Neural crest cell (in vitro differentiated cells): ENCODE data around the gene SEMA6A. TPM values are rescaled to one million over a fixed set of nuclear protein-coding genes. Genes with fewer than 3 reads are reported as not detected.

Experiments
- DNase-seq: peaks from one replicate; pipeline ENCODE4 v3.0.0; 2021; ENCODE audit warnings: low read depth, mixed read lengths, low spot score
- H3K27ac Mint-ChIP-seq: one replicate; pipeline ENCODE4 v1.8.0; 2021; ENCODE audit warnings: mild to moderate bottlenecking, mixed read lengths; ENCODE audit not compliant: unreplicated experiment
- H3K27me3 Mint-ChIP-seq: 2 replicates; pipeline ENCODE4 v1.8.0; 2021; ENCODE audit warnings: low read depth, mild to moderate bottlenecking, mixed read lengths
- H3K36me3 Mint-ChIP-seq: 2 replicates; pipeline ENCODE4 v1.8.0; 2021; ENCODE audit warnings: low read depth, mild to moderate bottlenecking, mixed read lengths
- H3K4me1 Mint-ChIP-seq: 2 replicates; pipeline ENCODE4 v1.8.0; 2021; ENCODE audit warnings: mixed read lengths
- H3K4me3 Mint-ChIP-seq: one replicate; pipeline ENCODE4 v1.8.0; 2021; ENCODE audit warnings: mild to moderate bottlenecking, mixed read lengths
- H3K9me3 Mint-ChIP-seq: 2 replicates; pipeline ENCODE4 v1.8.0; 2021; ENCODE audit warnings: mixed read lengths
- total RNA-seq: library from RNA; stranded (reverse); gene quantifications from 2 replicates; pipeline ENCODE4 v1.2.1, GENCODE V29; 2021
- TF ChIP-seq, protein P1 (sequence below): fragments of 200-600 bp; sonication (generic); conservative IDR thresholded peaks from 2 replicates; pipeline ENCODE4 v1.5.0; 2021; ENCODE audit warnings: antibody characterized with exemption, mild to moderate bottlenecking

SEMA6A gene
- total RNA-seq, 1 donor from 2014 or later: 30.0 TPM

- Mint-ChIP-seq H3K27me3 (no peaks in the 10 kb centered on the region), H3K36me3 (peaks cover 9% of the 10 kb centered on the region), H3K27ac (no peak overlapping the region), H3K9me3 (peaks cover 5% of the 10 kb centered on the region), H3K4me3 (no peak overlapping the region), H3K4me1 (peaks cover 7% of the 10 kb centered on the region)
- TF ChIP-seq, protein P1, sequence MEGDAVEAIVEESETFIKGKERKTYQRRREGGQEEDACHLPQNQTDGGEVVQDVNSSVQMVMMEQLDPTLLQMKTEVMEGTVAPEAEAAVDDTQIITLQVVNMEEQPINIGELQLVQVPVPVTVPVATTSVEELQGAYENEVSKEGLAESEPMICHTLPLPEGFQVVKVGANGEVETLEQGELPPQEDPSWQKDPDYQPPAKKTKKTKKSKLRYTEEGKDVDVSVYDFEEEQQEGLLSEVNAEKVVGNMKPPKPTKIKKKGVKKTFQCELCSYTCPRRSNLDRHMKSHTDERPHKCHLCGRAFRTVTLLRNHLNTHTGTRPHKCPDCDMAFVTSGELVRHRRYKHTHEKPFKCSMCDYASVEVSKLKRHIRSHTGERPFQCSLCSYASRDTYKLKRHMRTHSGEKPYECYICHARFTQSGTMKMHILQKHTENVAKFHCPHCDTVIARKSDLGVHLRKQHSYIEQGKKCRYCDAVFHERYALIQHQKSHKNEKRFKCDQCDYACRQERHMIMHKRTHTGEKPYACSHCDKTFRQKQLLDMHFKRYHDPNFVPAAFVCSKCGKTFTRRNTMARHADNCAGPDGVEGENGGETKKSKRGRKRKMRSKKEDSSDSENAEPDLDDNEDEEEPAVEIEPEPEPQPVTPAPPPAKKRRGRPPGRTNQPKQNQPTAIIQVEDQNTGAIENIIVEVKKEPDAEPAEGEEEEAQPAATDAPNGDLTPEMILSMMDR: no peak
- no peak for DNase-seq
Observed at GRCh38 chr5:116542619-116543018, 32.0 kb downstream of the SEMA6A start.

DNA sequence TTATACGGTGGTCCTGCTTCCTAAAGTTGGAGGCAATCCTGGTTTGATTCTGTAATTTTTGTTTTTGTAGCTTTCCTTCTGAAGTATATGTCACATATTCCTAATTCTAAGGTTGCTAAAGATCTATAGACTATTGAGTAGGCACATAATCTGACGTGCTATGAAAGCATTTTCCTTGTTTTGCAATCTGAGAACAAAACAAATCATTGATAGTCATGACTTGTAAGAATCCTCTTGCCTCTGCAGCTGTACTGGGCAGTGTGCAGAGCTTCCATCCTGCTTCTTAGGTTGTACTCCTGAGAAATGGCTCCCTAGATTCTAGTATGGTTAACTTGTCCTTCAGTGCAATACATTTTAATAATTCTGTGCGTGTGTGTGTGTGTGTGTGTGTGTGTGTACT lies 35.4 kb downstream of the SEMA6A start:
- Mint-ChIP-seq H3K4me3 (no peak overlapping the region), H3K4me1 (peaks cover 22% of the 10 kb centered on the region), H3K27ac (no peak overlapping the region), H3K36me3 (no peaks in the 10 kb centered on the region), H3K27me3 (no peaks in the 10 kb centered on the region), H3K9me3 (no peaks in the 10 kb centered on the region)
- TF ChIP-seq, protein P1: no peak
- no peak for DNase-seq

DNA sequence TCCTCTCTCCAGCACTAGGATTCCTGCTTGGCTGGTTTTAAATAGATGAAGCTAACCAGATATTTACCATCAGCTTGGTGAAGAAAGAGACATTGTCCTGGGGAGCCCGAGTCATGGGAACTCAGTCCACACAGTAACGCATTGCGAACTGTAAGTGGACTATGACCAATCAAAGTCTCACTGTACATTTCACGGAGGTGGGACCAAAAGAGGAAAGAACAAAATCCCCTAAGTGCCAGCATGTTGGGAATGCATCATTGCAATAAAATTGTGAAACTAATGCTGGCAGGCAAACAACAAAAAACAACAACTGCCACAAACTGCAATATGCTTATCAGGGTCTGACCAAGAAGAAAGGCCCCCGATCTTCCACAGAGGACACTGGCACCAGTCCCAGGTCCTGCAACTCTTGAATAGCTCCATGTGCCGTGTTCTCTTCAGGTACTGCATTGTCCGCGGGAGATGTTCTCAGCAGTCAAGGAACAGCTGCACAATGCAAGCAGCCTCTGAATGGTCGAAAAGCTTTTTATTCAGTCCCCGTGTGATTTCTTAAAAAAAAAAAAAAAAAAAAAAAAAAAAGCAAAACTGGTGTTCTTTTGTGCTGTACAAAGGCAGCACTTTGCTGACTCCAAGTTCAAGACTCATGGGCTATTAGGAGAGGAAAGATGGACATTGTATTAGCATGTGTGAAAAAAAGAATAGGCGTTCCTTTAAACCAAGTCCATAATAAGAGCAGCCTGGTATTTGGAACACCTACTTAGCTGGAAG lies 38.1 kb downstream of the SEMA6A start:
- DNase-seq: no peak
- no peaks in the 10 kb centered on the region for H3K9me3 Mint-ChIP-seq
- H3K4me3 Mint-ChIP-seq: no peak overlapping the region
- no peaks in the 10 kb centered on the region for H3K27me3 Mint-ChIP-seq
- TF ChIP-seq, protein P1: no peak
- H3K36me3 Mint-ChIP-seq: no peaks in the 10 kb centered on the region
- peaks cover 30% of the 10 kb centered on the region for H3K4me1 Mint-ChIP-seq
- no peak overlapping the region for H3K27ac Mint-ChIP-seq

DNA sequence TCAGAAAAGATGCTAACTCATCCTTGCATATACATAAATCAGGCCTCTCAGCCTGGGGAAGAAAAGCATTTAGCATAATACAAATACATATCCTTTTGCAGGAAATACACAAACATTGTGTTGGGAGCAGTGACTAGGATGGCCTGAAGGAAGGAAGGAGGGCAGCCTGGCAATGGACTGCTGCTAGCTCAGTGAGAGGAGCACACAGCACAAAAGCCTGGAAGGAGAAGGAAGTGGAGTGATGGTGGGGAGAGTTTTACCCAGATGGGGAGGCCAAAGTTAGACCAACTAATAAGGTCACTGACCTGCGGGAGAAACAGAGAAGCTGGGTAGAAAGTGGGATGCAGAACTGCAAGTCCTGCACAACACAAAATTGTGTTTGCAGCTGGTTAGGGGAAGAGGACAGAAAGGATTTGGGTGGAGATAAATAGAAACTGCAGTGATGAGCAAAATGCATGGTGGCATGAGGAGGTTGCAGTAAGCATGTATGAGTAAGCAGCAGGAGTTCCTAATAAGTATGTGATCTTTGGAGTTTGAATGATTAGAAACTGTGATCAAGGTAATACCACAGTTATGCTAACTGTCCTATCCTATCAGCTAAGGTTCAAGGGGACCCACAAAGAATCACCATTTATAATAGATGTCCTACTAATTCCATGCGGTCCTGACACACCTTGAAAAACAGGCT lies 39.5 kb downstream of the SEMA6A start:
- Mint-ChIP-seq H3K27ac (no peak overlapping the region), H3K9me3 (no peaks in the 10 kb centered on the region), H3K27me3 (no peaks in the 10 kb centered on the region), H3K4me1 (peaks cover 28% of the 10 kb centered on the region), H3K36me3 (no peaks in the 10 kb centered on the region), H3K4me3 (no peak overlapping the region)
- TF ChIP-seq, protein P1: no peak
- DNase-seq: no peak

DNA sequence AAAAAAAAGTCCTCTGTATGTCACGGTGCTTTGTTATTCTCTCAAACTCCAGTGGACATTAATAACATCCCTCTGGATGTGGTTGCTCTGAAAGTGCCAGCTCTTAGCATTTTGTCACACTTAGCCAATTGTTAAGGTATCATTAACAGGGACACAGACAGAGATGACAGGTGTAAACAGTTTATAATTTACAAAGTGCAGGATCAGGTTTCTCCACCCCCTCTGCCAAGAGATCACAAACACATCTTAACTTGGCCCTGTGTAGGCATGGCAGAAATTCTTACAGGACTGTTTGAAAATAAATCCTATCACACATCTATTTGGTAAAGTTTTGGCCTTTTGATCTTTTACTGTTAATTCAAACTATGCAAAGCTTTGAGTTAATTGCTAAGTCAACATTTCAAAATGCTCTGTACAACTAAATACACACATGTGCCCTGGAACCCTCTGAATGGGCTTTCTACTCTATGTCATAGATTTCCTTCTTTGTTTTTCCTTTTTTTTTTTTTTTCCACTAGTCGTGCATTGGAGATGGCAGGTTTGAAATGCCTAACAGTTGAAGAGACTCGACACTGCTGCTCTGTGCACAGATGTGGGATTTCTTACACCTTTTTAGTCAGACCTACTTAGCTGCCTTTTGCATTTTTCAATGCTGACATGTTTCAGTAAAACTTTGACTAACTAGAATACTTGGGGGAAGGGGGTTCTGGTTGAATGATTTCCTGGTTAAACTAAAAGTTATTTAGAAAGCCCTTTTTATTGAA lies 41.7 kb downstream of the SEMA6A start:
- Mint-ChIP-seq H3K9me3 (no peaks in the 10 kb centered on the region), H3K36me3 (no peaks in the 10 kb centered on the region), H3K4me1 (peaks cover 38% of the 10 kb centered on the region), H3K27me3 (no peaks in the 10 kb centered on the region), H3K4me3 (no peak overlapping the region), H3K27ac (no peak overlapping the region)
- TF ChIP-seq, protein P1: no peak
- no peak for DNase-seq
